Activated CD8-positive, alpha-beta T cell treated with anti-CD3 and anti-CD28 coated beads, Interleukin-2, amount 10 ng/mL, durations not matched to agents 7 days and 5 days (primary cell): ENCODE data around the gene NCAPH2. TPM values are rescaled to one million over a fixed set of nuclear protein-coding genes. Genes with fewer than 3 reads are reported as not detected.
A peak's percentile ranks its signal among the peaks of the same experiment; 100 is the strongest.

Experiments
- ATAC-seq: fragments of 150-1000 bp; cut with Tn5 transposase; one replicate; pipeline ENCODE4 v1.10.0; 2021; ENCODE audit warnings: moderate library complexity
- CTCF ChIA-PET: fragments of 350-600 bp; sonication (Branson Sonifier 250); formaldehyde crosslinking; loops from one replicate; lab custom pipeline; 2021; ENCODE audit warnings: antibody characterized with exemption; lab: Charles Lee
- POLR2A ChIA-PET: fragments of 350-600 bp; sonication (Branson Sonifier 250); formaldehyde crosslinking; loops from one replicate; lab custom pipeline; 2021; ENCODE audit warnings: antibody characterized with exemption; lab: Charles Lee
- DNase-seq: peaks from one replicate; pipeline ENCODE4 v3.0.0-alpha.2; 2020
- H3K27ac Mint-ChIP-seq: one replicate; pipeline ENCODE4 v1.8.0; 2021; ENCODE audit warnings: mild to moderate bottlenecking, mixed read lengths
- H3K27me3 Mint-ChIP-seq: one replicate; pipeline ENCODE4 v1.8.0; 2021; ENCODE audit warnings: low read depth, mixed read lengths
- H3K36me3 Mint-ChIP-seq: one replicate; pipeline ENCODE4 v1.8.0; 2021; ENCODE audit warnings: low read depth, mixed read lengths
- H3K4me1 Mint-ChIP-seq: one replicate; pipeline ENCODE4 v1.8.0; 2021; ENCODE audit warnings: low read depth, mixed read lengths
- H3K4me3 Mint-ChIP-seq: one replicate; pipeline ENCODE4 v1.8.0; 2021; ENCODE audit warnings: mild to moderate bottlenecking, mixed read lengths
- H3K9me3 Mint-ChIP-seq: one replicate; pipeline ENCODE4 v1.8.0; 2022; ENCODE audit warnings: mixed read lengths; ENCODE audit not compliant: insufficient read depth
- total RNA-seq, 2 experiments: library from RNA; stranded (reverse); gene quantifications; one replicate each; pipeline ENCODE4 v1.2.3, GENCODE V29; 2021

Gene NCAPH2
- total RNA-seq, 2 experiments from 2014 or later = 146 to 150 TPM

DNA sequence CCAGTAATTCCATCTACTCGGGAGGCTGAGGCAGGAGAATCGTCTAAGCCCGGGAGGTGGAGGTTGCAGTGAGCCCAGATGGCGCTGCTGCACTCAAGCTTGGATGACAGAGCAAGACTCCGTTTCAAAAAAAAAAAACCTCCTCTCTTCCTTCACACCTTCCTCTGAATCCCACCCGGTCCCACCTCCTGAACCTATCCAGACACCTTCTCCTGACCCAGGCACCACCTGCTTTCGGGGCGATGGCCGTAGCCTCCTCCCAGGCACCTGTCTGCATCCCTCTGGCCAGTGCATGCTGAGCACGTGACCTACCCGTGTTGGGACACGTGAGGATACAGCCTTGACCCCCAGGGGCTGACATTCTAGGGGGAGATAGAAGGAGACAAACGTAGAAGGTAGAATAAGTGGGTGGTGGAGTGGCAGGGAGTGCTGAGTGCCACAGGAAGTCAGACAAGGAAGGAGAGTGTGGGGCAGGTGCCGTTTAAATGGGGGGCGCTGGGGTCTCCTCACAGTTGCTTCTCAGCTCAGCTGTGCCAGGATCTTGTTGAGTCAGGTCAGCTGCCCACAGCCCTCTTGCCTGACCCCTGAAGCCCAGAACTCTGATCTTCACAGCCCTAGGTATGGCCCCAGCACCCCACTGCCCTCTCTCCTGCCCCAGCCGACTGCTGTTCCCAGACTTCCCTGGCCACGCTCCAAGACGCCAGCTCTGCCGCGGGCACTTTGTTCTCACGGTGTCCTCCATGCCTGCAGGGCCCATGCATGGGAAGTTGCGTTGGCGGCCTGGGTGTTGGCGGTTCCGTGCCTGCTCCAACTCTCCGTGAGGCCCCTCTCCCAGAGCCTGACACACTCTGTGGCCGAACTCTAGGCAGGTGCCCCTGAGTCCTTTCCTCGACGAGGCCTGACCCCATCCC is 22.5 kb upstream of the NCAPH2 start:
- CTCF ChIA-PET = interaction anchor here (0.9 to 1.3 kb wide), 2 partner anchors 12 to 17 kb away, joined by 3 to 4 read pairs; no protein-coding TSS in a partner anchor
- DNase-seq (no peak), ATAC-seq (no peak)
- peaks cover 2% of the 10 kb centered on the region for H3K27me3 Mint-ChIP-seq
- no peaks in the 10 kb centered on the region for H3K9me3 Mint-ChIP-seq
- POLR2A ChIA-PET = interaction anchor here (1.5 kb wide), 1 partner anchor 22 kb away, joined by 4 read pairs; the partner anchor contains the start of genes LMF2 and NCAPH2
- no peak overlapping the region for H3K4me3 Mint-ChIP-seq
- no peaks in the 10 kb centered on the region for H3K36me3 Mint-ChIP-seq
- H3K4me1 Mint-ChIP-seq = peaks cover 2% of the 10 kb centered on the region
- no peak overlapping the region for H3K27ac Mint-ChIP-seq

DNA sequence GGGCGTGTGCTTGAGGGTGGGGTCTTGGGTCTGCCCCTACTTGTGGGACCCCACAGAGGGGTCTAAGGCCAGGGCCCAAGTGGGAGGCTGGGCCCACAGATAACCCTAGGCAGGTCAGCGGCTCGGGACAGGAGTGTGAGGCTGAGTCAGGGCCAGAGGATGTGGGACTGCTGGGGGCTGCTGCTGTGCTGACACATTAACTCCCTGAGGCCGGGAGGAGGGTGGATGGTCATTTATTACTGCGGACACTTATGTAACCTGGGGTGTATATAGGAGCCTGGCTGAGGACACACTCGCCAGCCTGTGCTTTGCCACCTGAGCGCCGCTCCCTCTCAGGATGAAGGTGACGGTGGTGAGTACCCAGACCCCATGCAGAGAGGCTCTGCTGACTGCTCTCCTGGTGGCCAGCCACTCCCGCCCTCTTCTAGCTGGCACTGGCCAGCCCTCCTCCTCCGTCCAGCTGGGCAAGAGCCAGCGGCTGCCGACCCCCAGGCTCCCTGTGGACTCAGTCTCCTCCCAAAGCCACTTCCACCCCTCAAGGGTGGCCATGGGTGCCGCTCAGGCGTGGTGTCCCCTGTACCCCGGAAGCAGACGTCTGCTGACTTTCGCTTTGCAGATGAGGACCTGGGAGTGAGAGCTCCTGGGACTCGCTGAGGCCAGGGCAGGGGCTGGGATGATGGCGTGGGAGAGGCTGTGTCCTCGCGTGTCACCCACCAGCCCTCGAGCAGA is 21.3 kb upstream of the NCAPH2 start, which contains the start of gene MIOX:
MIOX (plus strand) TSS at position 299 of the 729 bp plus-strand sequence; CDS start at position 338, 39 bp downstream.
- ChIA-PET CTCF (interaction anchor here (1.3 kb wide), 1 partner anchor 11 kb away, joined by 4 read pairs; no protein-coding TSS in a partner anchor), POLR2A (no interaction called here)
- Mint-ChIP-seq H3K4me3 (no peak within 1 kb of the TSS), H3K36me3 (no peaks in the 10 kb centered on the region), H3K9me3 (no peaks in the 10 kb centered on the region), H3K4me1 (peaks cover 8% of the 10 kb centered on the region), H3K27ac (peak within 1 kb of the TSS; percentile 27), H3K27me3 (no peaks in the 10 kb centered on the region)
- ATAC-seq (no peak), DNase-seq (no peak)

DNA sequence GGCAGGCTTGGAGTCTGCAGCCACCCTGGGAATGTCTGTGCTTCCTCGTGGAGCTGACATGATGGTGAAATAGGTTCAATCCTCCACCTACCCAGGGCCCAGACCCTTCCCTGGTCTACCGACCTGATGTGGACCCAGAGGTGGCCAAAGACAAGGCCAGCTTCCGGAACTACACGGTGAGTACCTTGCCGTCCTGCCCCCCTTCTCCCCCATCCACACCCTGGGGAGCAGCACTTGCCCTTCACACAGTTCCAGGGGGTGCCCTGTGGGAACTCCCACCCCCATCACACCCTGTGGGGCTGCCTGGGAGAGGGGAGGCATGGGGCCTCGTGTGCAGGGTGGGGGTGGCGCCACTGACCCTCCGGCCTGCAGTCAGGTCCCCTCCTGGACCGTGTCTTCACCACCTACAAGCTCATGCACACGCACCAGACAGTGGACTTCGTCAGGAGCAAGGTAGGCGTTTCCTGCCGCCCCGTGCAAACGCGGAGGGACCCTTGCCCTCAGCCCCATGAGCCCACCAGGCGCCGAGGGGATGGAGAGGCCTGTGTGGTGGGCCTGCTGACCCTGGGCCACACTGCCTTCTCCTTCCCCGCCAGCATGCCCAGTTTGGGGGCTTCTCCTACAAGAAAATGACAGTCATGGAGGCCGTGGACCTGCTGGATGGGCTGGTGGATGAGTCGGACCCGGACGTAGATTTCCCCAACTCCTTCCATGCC is 20.6 kb upstream of the NCAPH2 start:
- no peak overlapping the region for H3K27ac Mint-ChIP-seq
- CTCF ChIA-PET = no interaction called here
- H3K36me3 Mint-ChIP-seq = no peaks in the 10 kb centered on the region
- H3K9me3 Mint-ChIP-seq = no peaks in the 10 kb centered on the region
- H3K4me1 Mint-ChIP-seq = peaks cover 8% of the 10 kb centered on the region
- no peak for ATAC-seq
- DNase-seq = no peak
- H3K4me3 Mint-ChIP-seq = no peak overlapping the region
- POLR2A ChIA-PET = no interaction called here
- no peaks in the 10 kb centered on the region for H3K27me3 Mint-ChIP-seq

DNA sequence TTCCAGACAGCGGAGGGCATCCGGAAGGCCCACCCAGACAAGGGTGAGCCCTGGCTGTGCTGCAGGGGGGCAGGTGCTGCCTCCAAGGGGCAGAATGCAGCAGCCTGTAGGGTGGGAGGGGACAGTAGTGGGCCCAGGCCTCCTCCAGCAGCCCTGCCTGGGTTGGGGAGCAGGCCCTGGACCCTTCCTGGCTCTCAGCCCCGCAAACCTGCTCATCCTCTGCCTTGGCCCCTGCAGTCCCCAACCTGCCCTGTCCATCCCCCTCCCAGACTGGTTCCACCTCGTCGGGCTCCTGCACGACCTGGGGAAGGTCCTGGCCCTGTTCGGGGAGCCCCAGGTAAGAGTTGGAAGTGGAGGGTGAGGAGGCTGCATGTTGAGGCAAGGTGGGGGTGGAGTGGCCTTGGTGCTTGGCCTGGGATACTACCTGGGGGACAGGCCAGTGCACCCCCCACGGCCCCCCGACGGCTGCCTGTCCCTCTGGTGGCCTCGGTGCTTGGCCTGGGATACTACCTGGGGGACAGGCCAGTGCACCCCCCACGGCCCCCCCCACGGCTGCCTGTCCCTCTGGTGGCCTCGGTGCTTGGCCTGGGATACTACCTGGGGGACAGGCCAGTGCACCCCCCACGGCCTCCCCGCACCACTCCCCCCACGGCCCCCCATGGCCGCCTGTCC is 19.9 kb upstream of the NCAPH2 start:
- Mint-ChIP-seq H3K9me3 (no peaks in the 10 kb centered on the region), H3K27me3 (peaks cover under 1% of the 10 kb centered on the region), H3K4me3 (no peak overlapping the region), H3K36me3 (no peaks in the 10 kb centered on the region), H3K27ac (no peak overlapping the region), H3K4me1 (peaks cover 8% of the 10 kb centered on the region)
- CTCF ChIA-PET = no interaction called here
- POLR2A ChIA-PET = no interaction called here
- DNase-seq (no peak), ATAC-seq (no peak)

DNA sequence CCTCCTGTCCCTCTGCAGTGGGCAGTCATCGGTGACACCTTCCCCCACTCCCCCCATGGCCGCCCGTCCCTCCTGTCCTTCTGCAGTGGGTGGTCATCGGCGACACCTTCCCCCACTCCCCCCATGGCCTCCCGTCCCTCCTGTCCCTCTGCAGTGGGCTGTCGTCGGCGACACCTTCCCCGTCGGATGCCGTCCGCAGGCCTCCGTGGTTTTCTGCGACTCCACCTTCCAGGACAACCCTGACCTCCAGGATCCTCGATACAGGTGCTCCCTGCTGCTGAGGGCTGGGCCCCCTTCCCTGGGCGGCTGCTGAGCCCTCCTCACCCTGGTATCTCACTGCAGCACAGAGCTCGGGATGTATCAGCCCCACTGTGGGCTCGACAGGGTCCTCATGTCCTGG is 19.1 kb upstream of the NCAPH2 start:
- peaks cover 2% of the 10 kb centered on the region for H3K27me3 Mint-ChIP-seq
- H3K4me1 Mint-ChIP-seq = peaks cover 8% of the 10 kb centered on the region
- no peak overlapping the region for H3K27ac Mint-ChIP-seq
- DNase-seq = no peak
- no peak overlapping the region for H3K4me3 Mint-ChIP-seq
- ChIA-PET POLR2A (no interaction called here), CTCF (no interaction called here)
- H3K36me3 Mint-ChIP-seq = no peaks in the 10 kb centered on the region
- no peaks in the 10 kb centered on the region for H3K9me3 Mint-ChIP-seq
- no peak for ATAC-seq

DNA sequence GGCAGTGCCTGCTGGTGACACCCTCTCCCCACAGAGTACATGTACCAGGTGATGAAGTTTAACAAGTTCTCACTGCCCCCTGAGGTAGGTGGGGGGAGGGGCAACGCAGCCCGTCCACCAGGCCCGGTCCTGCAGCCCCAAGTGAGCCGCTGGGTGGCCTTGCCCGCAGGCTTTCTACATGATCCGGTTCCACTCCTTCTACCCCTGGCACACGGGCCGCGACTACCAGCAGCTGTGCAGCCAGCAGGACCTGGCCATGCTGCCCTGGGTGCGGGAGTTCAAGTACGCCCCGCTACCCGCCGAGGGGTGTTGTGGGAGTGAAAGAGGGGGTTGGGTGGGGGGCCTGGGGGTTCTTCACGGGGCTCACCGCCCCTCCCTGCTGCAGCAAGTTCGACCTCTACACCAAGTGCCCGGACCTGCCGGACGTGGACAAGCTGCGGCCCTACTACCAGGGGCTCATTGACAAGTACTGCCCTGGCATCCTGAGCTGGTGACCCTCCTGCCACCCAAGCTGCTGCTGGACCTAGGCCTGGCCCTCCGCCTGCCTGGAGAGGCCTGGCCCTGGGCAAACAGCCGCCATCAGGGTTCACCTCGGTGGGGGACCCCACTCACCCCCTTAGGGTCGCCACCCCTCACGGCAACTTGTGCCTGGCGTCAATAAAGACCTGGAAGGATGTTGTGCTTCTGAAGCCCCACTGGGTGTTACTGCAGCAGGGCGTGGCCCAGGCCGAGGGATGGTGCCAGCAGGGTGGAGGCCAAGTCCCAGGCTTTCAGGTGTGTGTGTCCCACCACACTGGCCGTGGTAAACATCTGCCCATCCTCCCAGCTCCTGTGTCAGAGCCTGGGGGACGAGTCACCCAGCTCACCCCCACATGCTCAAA is 18.4 kb upstream of the NCAPH2 start:
- ATAC-seq (no peak), DNase-seq (no peak)
- Mint-ChIP-seq H3K27ac (no peak overlapping the region), H3K27me3 (peaks cover 2% of the 10 kb centered on the region), H3K4me1 (peaks cover 8% of the 10 kb centered on the region), H3K9me3 (no peaks in the 10 kb centered on the region), H3K4me3 (no peak overlapping the region), H3K36me3 (no peaks in the 10 kb centered on the region)
- POLR2A ChIA-PET = no interaction called here
- CTCF ChIA-PET = no interaction called here

DNA sequence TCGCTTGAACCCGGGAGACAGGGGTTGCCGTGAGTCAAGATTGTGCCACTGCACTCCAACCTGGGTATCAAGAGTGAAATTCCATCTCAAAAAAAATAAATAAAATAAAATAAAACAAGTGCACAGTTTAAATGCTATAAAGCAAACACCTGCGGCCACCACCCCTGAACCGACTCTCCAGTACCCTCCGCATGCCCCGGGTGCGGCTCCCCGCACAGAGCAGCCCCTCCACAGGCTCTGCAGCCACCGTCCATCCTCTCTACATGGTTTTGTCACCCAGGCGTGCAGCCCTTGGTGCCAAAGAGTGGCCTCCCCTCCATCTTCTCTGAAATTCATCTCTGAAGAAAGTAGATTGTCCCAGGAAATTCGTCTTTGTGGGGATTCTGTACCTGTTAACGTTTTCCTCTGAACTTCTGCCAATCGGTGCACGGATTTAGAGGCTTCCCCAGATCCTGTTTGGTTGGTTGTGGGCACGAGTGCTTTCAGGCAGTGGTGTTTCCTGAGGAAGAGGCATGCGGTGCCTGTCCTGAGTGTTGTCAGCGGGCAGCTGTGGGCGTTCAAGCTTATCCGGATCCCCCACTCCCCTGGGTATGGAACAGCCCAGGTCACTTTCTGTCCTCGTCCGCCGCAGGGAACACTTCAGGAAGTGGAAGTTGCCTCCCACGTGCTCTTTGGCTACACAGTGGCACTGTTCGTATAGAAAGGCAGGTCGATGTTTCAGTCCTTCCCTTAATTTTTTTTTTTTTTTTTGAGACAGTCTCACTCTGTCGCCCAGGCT is 17.3 kb upstream of the NCAPH2 start:
- ChIA-PET CTCF (interaction anchor here (0.6 to 1.8 kb wide), 2 partner anchors 21 to 88 kb away, joined by 3 to 4 read pairs; no protein-coding TSS in a partner anchor), POLR2A (interaction anchor here (0.7 kb wide), 1 partner anchor 39 kb away, joined by 5 read pairs; no protein-coding TSS in a partner anchor)
- ATAC-seq (peak; percentile 42), DNase-seq (no peak)
- Mint-ChIP-seq H3K4me3 (peak overlapping the region; percentile 25), H3K36me3 (no peaks in the 10 kb centered on the region), H3K27me3 (peaks cover 2% of the 10 kb centered on the region), H3K9me3 (no peaks in the 10 kb centered on the region), H3K4me1 (peaks cover 8% of the 10 kb centered on the region), H3K27ac (peak overlapping the region; percentile 34)

DNA sequence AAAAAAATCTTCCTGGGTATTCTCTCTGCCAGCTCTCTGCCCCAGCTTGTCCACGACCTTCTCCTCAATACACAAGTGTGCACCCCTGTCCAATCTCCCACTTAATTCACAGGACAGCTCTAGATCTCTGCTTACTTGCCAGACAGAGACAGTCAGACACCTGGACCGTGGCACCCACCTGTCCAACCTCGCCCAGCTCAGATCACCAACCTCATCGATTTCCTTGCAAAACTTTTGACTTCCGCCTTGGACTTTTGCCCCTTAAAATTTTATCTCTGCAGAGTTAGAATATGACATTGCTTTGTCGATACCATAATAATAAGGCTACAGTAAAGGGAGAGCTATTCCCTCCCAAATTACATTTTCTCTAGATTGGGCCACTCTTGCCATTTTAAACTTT is 10.9 kb upstream of the NCAPH2 start:
- H3K4me3 Mint-ChIP-seq = no peak overlapping the region
- DNase-seq (no peak), ATAC-seq (no peak)
- H3K27ac Mint-ChIP-seq = no peak overlapping the region
- ChIA-PET CTCF (interaction anchor here (1.0 to 3.4 kb wide), 16 partner anchors 11 to 255 kb away, joined by 3 to 26 read pairs (median 8); partner anchors contain the start of genes ADM2, HDAC10, LMF2 and NCAPH2), POLR2A (interaction anchor here (1.0 to 2.1 kb wide), 7 partner anchors 10 to 146 kb away, joined by 3 to 6 read pairs (median 3); partner anchors contain the start of gene LMF2)
- peaks cover 2% of the 10 kb centered on the region for H3K4me1 Mint-ChIP-seq
- no peaks in the 10 kb centered on the region for H3K9me3 Mint-ChIP-seq
- peaks cover 6% of the 10 kb centered on the region for H3K27me3 Mint-ChIP-seq
- peaks cover under 1% of the 10 kb centered on the region for H3K36me3 Mint-ChIP-seq

DNA sequence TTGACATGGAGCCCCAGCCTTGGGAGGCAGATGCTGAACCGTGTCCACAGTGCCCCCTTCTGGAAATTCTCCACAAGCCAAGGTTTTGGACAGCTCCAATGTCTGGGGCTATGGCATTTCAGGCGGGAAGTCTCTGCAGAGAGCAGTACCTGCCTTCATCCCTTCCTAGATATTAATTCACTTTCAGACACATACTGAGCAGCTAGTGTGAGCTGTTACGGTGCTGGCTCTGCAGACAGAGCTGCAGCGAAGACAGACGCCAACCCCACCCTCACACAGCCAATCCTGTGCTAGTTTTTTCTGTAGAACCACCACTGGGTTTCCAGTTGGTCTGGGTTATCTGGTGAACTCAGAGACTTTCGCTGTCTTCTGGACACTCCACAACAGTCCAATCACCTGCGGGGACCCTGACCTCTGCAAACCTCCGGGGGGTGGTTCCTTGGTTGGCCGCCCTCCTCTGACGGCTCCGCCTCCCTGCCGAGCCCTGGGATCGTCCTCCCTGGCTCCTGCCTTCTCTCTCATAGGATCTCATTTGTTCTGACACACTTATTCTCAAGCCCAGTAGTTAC is 9.6 kb upstream of the NCAPH2 start:
- Mint-ChIP-seq H3K4me3 (no peak overlapping the region), H3K27me3 (peaks cover 3% of the 10 kb centered on the region), H3K36me3 (peaks cover 2% of the 10 kb centered on the region), H3K4me1 (peaks cover 2% of the 10 kb centered on the region), H3K9me3 (no peaks in the 10 kb centered on the region), H3K27ac (no peak overlapping the region)
- ChIA-PET CTCF (interaction anchor here (0.6 to 3.4 kb wide), 25 partner anchors 10 to 257 kb away, joined by 3 to 26 read pairs (median 5); partner anchors contain the start of genes ADM2, HDAC10, LMF2 and NCAPH2), POLR2A (interaction anchor here (0.6 to 2.1 kb wide), 9 partner anchors 9 to 248 kb away, joined by 3 to 7 read pairs (median 3); partner anchors contain the start of gene LMF2)
- peak; percentile 93 for ATAC-seq
- peak; percentile 83 for DNase-seq
